HFF-Myc (cell line): ENCODE data around the gene GLB1L3.

Experiments
- DNase-seq: peaks from one replicate; pipeline ENCODE4 v3.0.0-alpha.2; 2011; ENCODE audit warnings: low read depth; ENCODE audit errors: extremely low read depth
- H3K4me3 ChIP-seq: replicated peaks from 2 replicates; pipeline ENCODE4 v1.5.1; 2011; ENCODE audit warnings: low read depth, mild to moderate bottlenecking, control low read depth, low read length
- TF ChIP-seq, protein P1 (sequence below): IDR thresholded peaks from 2 replicates; pipeline ENCODE4 v1.5.1; 2012; ENCODE audit warnings: mild to moderate bottlenecking, low read depth, low read length, control low read depth; ENCODE audit errors: missing control alignments

GLB1L3 gene, protein sequence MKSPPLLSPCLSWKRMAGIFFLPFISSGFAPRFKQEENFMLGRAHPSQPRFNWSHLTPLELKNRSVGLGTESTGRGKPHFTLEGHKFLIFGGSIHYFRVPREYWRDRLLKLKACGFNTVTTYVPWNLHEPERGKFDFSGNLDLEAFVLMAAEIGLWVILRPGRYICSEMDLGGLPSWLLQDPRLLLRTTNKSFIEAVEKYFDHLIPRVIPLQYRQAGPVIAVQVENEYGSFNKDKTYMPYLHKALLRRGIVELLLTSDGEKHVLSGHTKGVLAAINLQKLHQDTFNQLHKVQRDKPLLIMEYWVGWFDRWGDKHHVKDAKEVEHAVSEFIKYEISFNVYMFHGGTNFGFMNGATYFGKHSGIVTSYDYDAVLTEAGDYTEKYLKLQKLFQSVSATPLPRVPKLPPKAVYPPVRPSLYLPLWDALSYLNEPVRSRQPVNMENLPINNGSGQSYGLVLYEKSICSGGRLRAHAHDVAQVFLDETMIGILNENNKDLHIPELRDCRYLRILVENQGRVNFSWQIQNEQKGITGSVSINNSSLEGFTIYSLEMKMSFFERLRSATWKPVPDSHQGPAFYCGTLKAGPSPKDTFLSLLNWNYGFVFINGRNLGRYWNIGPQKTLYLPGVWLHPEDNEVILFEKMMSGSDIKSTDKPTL

DNA sequence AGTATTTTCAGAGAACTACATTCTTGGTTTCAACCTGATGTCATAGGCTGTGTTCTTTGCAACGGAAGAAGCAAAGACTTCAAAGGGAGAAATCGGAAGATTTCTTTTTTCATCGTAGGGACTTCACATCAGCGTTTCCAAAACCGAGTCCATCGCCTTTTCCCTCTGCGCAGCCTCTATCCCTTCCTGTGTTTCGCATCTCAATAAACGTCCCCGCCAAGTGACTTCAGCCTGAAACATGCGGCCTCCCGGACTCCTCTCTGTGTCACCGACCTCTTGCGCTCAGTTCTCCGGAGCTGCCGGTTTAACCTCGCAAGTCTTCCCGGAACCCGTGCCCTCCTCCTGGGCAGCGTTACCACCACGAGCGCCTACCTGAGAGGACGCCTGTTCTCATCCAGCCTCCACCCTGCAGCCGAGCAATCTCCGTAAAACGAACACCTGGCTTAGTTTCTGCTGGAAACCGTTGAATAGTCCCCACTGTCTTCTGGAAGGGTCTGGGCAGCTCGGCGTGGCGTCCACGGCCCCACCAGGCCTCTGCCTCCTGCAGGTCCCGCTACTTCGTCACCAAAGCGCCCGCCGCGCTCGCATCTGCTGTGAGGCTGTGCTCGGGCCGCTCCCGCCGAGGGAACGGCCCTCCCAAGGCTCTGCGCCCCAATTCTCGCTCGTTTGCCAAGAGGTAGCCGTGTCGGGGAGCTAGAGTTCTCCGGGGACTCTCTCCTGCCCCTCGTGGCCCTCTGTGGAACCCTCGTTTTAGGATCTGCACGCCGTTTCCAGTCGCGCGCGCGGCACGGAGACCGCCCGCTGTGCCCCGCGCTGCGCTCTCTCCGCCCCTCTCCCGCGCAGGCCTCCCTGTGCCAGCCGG is at the start of gene GLB1L3:
GLB1L3 (plus strand) TSS at position 846 of the 862 bp plus-strand sequence. CDS start 362 bp downstream, outside the sequence.
- DNase-seq, result no peak
- H3K4me3 ChIP-seq, result no peak within 1 kb of the TSS
- TF ChIP-seq, protein P1, sequence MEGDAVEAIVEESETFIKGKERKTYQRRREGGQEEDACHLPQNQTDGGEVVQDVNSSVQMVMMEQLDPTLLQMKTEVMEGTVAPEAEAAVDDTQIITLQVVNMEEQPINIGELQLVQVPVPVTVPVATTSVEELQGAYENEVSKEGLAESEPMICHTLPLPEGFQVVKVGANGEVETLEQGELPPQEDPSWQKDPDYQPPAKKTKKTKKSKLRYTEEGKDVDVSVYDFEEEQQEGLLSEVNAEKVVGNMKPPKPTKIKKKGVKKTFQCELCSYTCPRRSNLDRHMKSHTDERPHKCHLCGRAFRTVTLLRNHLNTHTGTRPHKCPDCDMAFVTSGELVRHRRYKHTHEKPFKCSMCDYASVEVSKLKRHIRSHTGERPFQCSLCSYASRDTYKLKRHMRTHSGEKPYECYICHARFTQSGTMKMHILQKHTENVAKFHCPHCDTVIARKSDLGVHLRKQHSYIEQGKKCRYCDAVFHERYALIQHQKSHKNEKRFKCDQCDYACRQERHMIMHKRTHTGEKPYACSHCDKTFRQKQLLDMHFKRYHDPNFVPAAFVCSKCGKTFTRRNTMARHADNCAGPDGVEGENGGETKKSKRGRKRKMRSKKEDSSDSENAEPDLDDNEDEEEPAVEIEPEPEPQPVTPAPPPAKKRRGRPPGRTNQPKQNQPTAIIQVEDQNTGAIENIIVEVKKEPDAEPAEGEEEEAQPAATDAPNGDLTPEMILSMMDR, result peak; percentile 25

DNA sequence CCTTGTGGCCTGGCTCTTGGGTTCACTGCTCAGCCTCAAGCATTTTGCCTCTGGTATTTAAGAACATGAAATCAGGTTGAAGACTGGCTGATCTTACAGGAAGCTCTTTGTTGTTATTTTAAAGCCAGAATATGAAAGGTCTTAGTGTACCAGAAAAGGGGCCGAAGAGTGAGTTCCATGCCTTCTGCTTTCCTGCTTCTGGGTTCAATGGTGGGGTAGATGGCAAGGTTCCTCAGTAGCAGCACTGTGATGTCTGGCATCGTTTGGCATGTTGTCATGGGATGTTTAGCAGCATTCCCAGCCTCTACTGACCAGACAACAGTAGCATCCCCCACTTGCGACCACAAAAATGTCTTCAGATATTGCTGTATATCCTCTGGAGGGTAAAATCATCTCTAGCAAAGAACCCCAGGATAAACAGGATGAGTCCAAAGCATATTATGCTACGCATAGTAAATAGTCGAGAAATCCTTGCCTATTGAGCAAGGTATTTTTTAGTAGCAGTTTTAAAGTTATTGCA is 49.3 kb upstream of the GLB1L3 start:
- DNase-seq, result no peak
- TF ChIP-seq, protein P1, result no peak
- peak overlapping the region; percentile 90 for H3K4me3 ChIP-seq

DNA sequence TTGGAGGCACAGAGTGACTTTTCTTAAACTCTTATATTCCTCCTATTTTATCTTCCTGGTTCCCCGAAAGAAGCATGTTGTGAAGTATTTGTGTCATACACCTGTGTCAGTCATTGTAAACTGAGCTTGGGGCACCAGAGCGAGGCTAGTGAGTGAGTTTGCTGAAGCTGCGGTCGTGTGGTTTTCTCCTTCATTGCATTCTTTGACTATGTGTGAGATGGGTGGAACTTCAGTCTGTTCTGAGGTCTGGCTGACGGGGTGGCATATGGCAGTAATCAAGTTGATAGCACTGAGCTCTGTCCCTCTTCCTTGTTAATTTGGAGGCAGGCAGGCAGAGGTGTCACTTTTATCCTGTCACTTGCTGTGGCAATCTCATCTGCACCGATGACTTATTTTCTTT is 47.6 kb upstream of the GLB1L3 start:
- H3K4me3 ChIP-seq, result no peak overlapping the region
- DNase-seq, result peak; percentile 27

DNA sequence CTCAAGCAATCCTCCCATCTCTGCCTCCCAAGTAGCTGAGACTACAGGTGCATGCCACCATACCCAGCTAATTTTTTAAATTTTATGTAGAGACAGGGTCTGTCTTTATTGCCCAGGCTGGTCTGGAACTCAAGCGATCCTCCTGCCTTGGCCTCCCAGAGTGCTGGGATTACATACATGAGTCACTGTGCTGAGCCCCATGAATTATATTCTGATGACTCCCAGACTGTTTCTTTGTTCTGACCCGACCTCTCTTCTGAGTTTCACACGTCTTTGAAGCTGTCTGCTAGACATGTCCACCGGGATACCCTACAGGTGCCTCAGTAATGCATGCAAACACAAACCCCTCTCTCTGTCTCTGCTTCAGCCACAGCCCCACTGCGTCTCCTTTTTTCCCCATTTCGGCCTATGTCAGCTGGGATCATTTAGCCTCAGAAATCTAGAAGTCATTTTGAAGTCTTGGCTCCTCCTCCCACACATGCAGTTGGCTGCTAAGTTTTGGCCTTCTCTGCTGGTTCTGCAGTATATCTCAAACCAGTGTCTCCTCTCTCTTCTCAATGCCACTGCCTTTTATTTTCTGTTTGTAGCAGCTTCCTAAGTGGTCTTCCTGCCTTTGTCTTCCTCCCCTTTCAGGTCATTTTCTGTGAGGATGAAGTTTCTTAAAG is 46.9 kb upstream of the GLB1L3 start:
- TF ChIP-seq, protein P1, result no peak
- no peak overlapping the region for H3K4me3 ChIP-seq
- DNase-seq, result no peak

More for the DNA sequence above, 47.6 kb upstream of the GLB1L3 start:
- TF ChIP-seq, protein P1, result no peak

DNA sequence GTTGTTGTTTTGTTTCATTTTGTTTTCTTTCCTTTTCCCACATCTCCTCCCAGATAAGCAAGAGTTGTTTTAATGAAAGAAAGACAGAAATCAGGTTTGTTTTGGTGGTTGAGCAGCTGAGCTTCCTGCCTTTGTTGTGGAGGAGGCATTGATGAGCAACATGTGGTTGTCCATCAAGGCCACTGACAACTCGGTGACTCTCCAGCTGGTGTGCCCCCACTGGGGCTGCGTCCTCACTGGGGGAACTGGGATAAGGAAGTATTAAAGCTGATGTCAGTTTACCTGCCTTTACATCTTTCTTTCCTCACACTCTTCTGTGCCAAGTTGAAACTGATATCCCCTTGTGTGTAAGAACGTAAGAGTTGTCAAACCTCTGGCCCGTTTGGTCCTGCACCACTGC is 45.8 kb upstream of the GLB1L3 start:
- TF ChIP-seq, protein P1, result no peak
- H3K4me3 ChIP-seq, result no peak overlapping the region
- no peak for DNase-seq
